Gastroesophageal sphincter (tissue), 4 donors: ENCODE data around the gene APC. TPM values are rescaled to one million over a fixed set of nuclear protein-coding genes. Genes with fewer than 3 reads are reported as not detected.

Experiments used
- ATAC-seq: fragments of 150-250 bp; one replicate; pipeline ENCODE4 v1.9.1; 2016; ENCODE audit warnings: mild to moderate bottlenecking, moderate library complexity
- H3K27ac ChIP-seq, 4 donors: fragments of 200-600 bp; sonication (generic) in 3 of 4; 1 replicate in 3 of 4; 2 replicates in 1 of 4; pipeline ENCODE4 v1.5.1; 2016 to 2019
- H3K27me3 ChIP-seq: fragments of 200-600 bp; sonication (generic); one replicate; pipeline ENCODE4 v1.5.1; 2019
- H3K36me3 ChIP-seq, 2 donors: fragments of 200-600 bp; sonication (generic); one replicate each; pipeline ENCODE4 v1.5.1; 2019; ENCODE audit warnings: control low read depth in 1 of 2
- H3K4me1 ChIP-seq, 3 donors: fragments of 200-600 bp; sonication (generic); 1 replicate in 2 of 3; 2 replicates in 1 of 3; pipeline ENCODE4 v1.5.1; 2016 to 2019; ENCODE audit warnings: control low read depth in 2 of 3
- H3K4me3 ChIP-seq, 2 donors: fragments of 200-600 bp; sonication (generic); one replicate each; pipeline ENCODE4 v1.5.1; 2019; ENCODE audit warnings: mild to moderate bottlenecking in 1 of 2, moderate library complexity in 1 of 2
- H3K9me3 ChIP-seq, 3 donors: fragments of 200-600 bp; sonication (generic); one replicate each; pipeline ENCODE4 v1.5.1; 2017 to 2019; ENCODE audit warnings: control low read depth in 2 of 3
- CTCF ChIP-seq, 4 experiments: fragments of 200-600 bp in 2 of 4; fragments of 450-650 bp in 2 of 4; sonication (generic) in 1 of 4; IDR thresholded peaks; one replicate each; pipeline ENCODE4 v1.5.1; 2017 to 2019; ENCODE audit warnings: antibody characterized with exemption in 4 of 4, mild to moderate bottlenecking in 2 of 4, moderate library complexity in 2 of 4
- EP300 ChIP-seq: sonication (generic); formaldehyde crosslinking; IDR thresholded peaks from one replicate; pipeline ENCODE4 v1.6.1; 2017; ENCODE audit warnings: antibody characterized with exemption, mild to moderate bottlenecking
- POLR2A ChIP-seq, 2 donors: fragments of 450-650 bp; IDR thresholded peaks; one replicate each; pipeline ENCODE4 v1.6.1; 2017; ENCODE audit warnings: antibody characterized with exemption in 2 of 2, mild to moderate bottlenecking in 2 of 2, moderate library complexity in 1 of 2
- POLR2AphosphoS5 ChIP-seq: sonication (generic); formaldehyde crosslinking; IDR thresholded peaks from one replicate; pipeline ENCODE4 v1.6.1; 2017; ENCODE audit warnings: antibody characterized with exemption
- WGBS, 2 donors: methylation state at CpG; one replicate each; pipeline ENCODE4 v1.1.5; 2018; ENCODE audit warnings: low coverage in 1 of 2; 5-methylcytosine and 5-hydroxymethylcytosine counted together
- total RNA-seq, 4 donors: library from RNA; depleted of rRNA; stranded (reverse); fragments of >200 nt; gene quantifications; one replicate each; pipeline ENCODE4 v1.1.0, GENCODE V29; 2016

APC gene
- total RNA-seq, 4 donors from 2014 or later, result 77.3 to 172 (median 112) TPM

GRCh38 chr5:112691758-112692157 lies 45.9 kb upstream of the APC start:
- Histone ChIP-seq H3K4me1 (no peaks in the 10 kb centered on the region), H3K36me3 (no peaks in the 10 kb centered on the region), H3K27me3 (no peaks in the 10 kb centered on the region), H3K27ac (no peak overlapping the region), H3K9me3 (no peaks in the 10 kb centered on the region), H3K4me3 (no peak overlapping the region)
- WGBS, 2 donors, result 40 to 50% methylated on average over 1 to 2 of the region's 3 CpGs
- peak in 1 of 4 experiments; percentile 31 for TF ChIP-seq CTCF (IDR thresholded peaks at IDR 0.05)
- TF ChIP-seq POLR2AphosphoS5, result no peak
- no peak for ATAC-seq

GRCh38 chr5:112692472-112692871 lies 45.2 kb upstream of the APC start:
- TF ChIP-seq POLR2A (IDR thresholded peaks at IDR 0.05) (no peak), EP300 (no peak), POLR2AphosphoS5 (no peak), CTCF (IDR thresholded peaks at IDR 0.05) (no peak)
- no peak for ATAC-seq
- WGBS, 2 donors, result 71% methylated on average over 1 of the region's 1 CpG; no CpG with 5 or more reads in 1 of the 2 donors
- Histone ChIP-seq H3K36me3 (no peaks in the 10 kb centered on the region), H3K9me3 (no peaks in the 10 kb centered on the region), H3K4me3 (no peak overlapping the region), H3K27ac (no peak overlapping the region), H3K27me3 (no peaks in the 10 kb centered on the region), H3K4me1 (no peaks in the 10 kb centered on the region)

DNA sequence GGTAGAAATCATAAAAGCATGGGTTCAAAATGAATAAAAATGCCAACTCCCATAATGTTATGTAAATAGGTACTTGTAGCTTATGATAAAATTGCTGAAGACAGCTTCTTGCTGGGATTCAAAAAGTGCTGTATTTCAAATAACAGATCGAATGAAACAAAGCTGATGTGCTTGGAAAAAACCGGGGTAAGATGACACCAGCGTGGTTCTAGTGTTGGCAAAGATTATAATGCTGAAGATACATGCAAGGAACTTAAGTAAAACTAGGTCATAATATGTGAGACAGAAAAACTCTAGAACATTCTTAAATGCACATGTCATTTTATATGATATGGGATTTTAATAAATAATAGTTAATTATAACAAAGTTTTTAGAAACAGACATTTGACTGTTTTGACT lies 44.4 kb upstream of the APC start:
- Histone ChIP-seq H3K4me1 (no peaks in the 10 kb centered on the region), H3K27ac (no peak overlapping the region), H3K36me3 (no peaks in the 10 kb centered on the region), H3K4me3 (no peak overlapping the region), H3K27me3 (no peaks in the 10 kb centered on the region), H3K9me3 (no peaks in the 10 kb centered on the region)
- no peak for TF ChIP-seq POLR2A (IDR thresholded peaks at IDR 0.05)
- no peak for TF ChIP-seq POLR2AphosphoS5
- no peak for TF ChIP-seq CTCF (IDR thresholded peaks at IDR 0.05)
- no peak for TF ChIP-seq EP300
- ATAC-seq, result no peak
- WGBS, 2 donors, result 82 to 87% methylated on average over 3 of the region's 3 CpGs

DNA sequence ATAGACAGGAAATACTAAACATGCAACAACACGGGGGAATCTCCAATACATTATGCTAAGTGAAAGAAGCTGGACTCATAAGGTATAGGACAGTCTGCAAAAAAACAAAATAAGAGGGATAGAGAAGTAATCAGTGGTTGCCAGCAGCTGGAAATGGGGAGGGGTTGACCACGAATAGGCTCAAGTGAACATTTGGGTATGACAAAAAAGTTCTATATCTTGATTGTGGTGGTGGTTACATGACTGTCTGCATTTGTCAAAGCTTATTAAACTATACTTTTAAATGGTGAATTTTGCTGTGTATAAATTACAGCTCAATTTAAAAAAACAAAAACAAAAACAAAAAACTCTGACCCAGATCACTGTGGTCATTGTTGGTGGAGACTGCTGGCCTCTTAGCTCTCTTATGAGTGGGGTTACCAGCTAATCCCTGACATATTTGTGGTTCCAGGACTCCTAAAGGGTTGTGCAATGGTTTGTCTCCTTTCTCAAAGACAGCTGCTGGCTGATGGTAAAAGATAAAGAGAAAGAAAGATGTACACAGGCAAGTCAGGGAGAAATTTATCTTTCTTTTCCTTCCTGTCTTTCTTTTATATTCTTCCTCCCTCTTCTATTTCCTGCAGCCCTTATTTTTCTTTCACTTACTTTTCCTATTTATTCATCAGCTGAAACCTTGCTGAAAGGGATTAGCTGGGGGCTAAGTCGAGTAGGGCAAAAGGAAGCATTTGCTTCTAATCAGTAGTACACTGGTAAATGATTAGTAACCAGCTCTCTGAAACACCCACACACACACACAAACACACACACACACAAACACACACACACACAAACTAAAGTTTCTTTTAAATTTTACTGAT lies 42.6 kb upstream of the APC start:
- TF ChIP-seq CTCF (IDR thresholded peaks at IDR 0.05) (no peak), POLR2A (IDR thresholded peaks at IDR 0.05) (no peak), EP300 (no peak), POLR2AphosphoS5 (no peak)
- no peaks in the 10 kb centered on the region for H3K9me3 ChIP-seq
- no peaks in the 10 kb centered on the region for H3K27me3 ChIP-seq
- H3K27ac ChIP-seq, result no peak overlapping the region
- no peak for ATAC-seq
- H3K36me3 ChIP-seq, result no peaks in the 10 kb centered on the region
- H3K4me1 ChIP-seq, result no peaks in the 10 kb centered on the region
- WGBS, 2 donors, result 70 to 83% methylated on average over 2 to 3 of the region's 3 CpGs
- H3K4me3 ChIP-seq, result no peak overlapping the region

DNA sequence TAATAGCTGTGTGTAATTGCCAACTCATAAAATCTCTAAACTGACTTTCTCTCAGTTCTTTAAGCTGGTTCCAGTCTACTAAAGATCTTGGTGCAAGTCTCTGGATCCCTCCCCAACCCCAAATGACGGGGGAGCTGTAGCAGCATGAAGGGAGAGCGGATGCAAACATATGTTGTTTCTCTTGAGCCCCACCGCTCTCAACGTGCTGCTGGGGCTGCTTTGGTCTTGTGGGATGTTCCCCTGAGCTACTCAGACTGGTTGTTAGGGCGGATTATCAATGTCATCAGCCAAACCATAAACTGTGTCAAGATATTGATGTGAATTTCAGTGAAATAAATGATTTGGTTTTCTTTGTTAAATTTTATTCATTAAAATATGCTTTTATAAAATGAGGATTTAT lies 40.9 kb upstream of the APC start:
- Histone ChIP-seq H3K4me3 (no peak overlapping the region), H3K4me1 (no peaks in the 10 kb centered on the region), H3K36me3 (no peaks in the 10 kb centered on the region), H3K9me3 (no peaks in the 10 kb centered on the region), H3K27ac (no peak overlapping the region), H3K27me3 (no peaks in the 10 kb centered on the region)
- TF ChIP-seq EP300 (no peak), CTCF (IDR thresholded peaks at IDR 0.05) (no peak), POLR2A (IDR thresholded peaks at IDR 0.05) (no peak), POLR2AphosphoS5 (no peak)
- no peak for ATAC-seq
- WGBS, 2 donors, result 79 to 80% methylated on average over 5 of the region's 5 CpGs
